Measurements from ENCODE around the gene FANCE. TPM values are rescaled to one million over a fixed set of nuclear protein-coding genes. Genes with fewer than 3 reads are reported as not detected.
A peak's percentile ranks its signal among the peaks of the same experiment; 100 is the strongest.

Gene FANCE, protein sequence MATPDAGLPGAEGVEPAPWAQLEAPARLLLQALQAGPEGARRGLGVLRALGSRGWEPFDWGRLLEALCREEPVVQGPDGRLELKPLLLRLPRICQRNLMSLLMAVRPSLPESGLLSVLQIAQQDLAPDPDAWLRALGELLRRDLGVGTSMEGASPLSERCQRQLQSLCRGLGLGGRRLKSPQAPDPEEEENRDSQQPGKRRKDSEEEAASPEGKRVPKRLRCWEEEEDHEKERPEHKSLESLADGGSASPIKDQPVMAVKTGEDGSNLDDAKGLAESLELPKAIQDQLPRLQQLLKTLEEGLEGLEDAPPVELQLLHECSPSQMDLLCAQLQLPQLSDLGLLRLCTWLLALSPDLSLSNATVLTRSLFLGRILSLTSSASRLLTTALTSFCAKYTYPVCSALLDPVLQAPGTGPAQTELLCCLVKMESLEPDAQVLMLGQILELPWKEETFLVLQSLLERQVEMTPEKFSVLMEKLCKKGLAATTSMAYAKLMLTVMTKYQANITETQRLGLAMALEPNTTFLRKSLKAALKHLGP
- total RNA-seq (2014; rRNA removed; shearing (Covaris generic)) = 16.3 and 20.2 TPM in 2 replicates

- no peaks in the 10 kb centered on the region for H3K27me3 ChIP-seq (replicated peaks)
- peak within 1 kb of the TSS; percentile 44; the same call in 1 of the 2 replicates for H3K27ac ChIP-seq
These were observed at the start of gene FANCE for GRCh38 chr6:35452183-35453090. FANCE (plus strand) TSS chr6:35452338; CDS start chr6:35452546, 208 bp downstream.

GRCh38 chr6:35402856-35403191, 49.3 kb upstream of the FANCE start:
- H3K27me3 ChIP-seq (replicated peaks) = no peaks in the 10 kb centered on the region
- no peak overlapping the region for H3K4me3 ChIP-seq
- H3K36me3 ChIP-seq = peaks cover 11% of the 10 kb centered on the region
- no peaks in the 10 kb centered on the region for H3K9me3 ChIP-seq (replicated peaks)
- no peak overlapping the region for H3K27ac ChIP-seq
- DNase-seq (ENCODE audit: low read depth in 1 of 2, low spot score in 2 of 2) = no peak
- peaks cover under 1% of the 10 kb centered on the region; the same call in 1 of the 2 replicates for H3K4me1 ChIP-seq (replicated peaks)

More at GRCh38 chr6:35452183-35453090, at the start of gene FANCE:
- Histone ChIP-seq H3K9me3 (replicated peaks) (no peaks in the 10 kb centered on the region), H3K4me1 (replicated peaks) (peaks cover 18% of the 10 kb centered on the region), H3K36me3 (peaks cover 27% of the 10 kb centered on the region), H3K4me3 (peak within 1 kb of the TSS; percentile 75)
- peak; percentile 95 for DNase-seq (ENCODE audit: low read depth in 1 of 2, low spot score in 2 of 2)

- no peak for DNase-seq (ENCODE audit: low read depth in 1 of 2, low spot score in 2 of 2)
- no peaks in the 10 kb centered on the region for H3K27me3 ChIP-seq (replicated peaks)
- no peak overlapping the region for H3K4me3 ChIP-seq
- peaks cover 4% of the 10 kb centered on the region for H3K36me3 ChIP-seq
- no peaks in the 10 kb centered on the region for H3K4me1 ChIP-seq (replicated peaks)
- H3K27ac ChIP-seq = no peak overlapping the region
- H3K9me3 ChIP-seq (replicated peaks) = no peaks in the 10 kb centered on the region
These were observed 48.3 kb upstream of the FANCE start for GRCh38 chr6:35403544-35404442.

DNA sequence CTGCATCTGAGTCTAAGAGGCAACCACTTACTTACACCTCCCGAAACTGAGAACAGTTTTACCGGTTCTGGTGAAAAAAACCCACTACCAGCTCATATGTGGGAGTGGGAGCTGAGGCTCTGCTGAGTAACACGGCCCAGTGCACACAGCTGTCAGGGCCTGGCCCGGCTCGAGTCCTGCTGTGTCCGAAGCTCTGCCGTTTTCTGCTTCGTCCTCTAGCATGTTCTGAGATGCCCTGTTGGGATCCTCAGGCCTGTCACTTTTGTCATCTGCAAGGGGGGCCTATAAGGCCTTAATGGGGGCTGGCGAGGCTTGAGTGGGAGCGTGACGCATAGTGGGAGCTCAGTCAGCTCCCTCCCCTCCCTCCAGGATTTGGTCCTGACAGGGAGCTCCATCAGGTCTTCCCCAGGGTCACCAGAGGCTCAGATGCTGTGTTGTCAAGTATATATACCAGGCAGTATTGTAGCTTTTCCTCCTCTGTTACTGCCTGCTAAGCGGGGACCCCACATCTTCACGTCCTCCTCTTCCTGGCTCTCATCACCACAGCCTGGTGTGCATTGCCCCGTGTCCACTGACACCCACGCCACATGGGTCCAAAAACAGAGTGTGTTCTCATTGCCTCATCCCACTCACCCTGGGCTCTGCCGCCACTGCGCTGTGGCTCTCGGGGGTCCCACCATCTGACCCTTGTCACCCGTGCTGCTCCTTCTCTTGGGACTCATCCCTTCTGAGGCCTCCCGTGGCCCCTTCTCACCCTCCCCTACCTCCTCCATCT, 45.2 kb upstream of the FANCE start:
- Histone ChIP-seq H3K4me3 (no peak overlapping the region), H3K27ac (no peak overlapping the region), H3K27me3 (replicated peaks) (no peaks in the 10 kb centered on the region), H3K36me3 (peaks cover 20% of the 10 kb centered on the region), H3K4me1 (replicated peaks) (no peaks in the 10 kb centered on the region), H3K9me3 (replicated peaks) (no peaks in the 10 kb centered on the region)
- DNase-seq (ENCODE audit: low read depth in 1 of 2, low spot score in 2 of 2) = no peak

DNA sequence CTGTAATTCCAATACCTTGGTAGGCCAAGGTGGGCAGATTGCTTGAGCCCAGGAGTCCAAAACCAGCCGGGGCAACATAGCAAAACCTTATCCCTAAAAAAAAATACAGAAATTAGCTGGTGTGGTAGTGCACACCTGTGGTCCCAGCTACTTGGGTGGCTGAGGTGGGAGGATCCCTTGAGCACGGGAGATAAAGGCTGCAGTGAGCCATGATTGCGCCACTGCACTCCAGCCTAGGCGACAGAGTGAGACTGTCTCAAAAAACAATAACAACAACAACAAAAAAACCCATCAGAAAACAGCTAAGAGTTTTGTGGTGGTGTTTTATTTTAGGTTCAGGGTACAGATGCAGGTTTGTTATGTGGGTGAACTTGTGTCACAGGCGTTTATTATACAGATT, 42.9 kb upstream of the FANCE start:
- H3K27ac ChIP-seq = no peak overlapping the region
- peaks cover 40% of the 10 kb centered on the region for H3K36me3 ChIP-seq
- H3K4me3 ChIP-seq = no peak overlapping the region
- DNase-seq (ENCODE audit: low read depth in 1 of 2, low spot score in 2 of 2) = no peak
- H3K9me3 ChIP-seq (replicated peaks) = no peaks in the 10 kb centered on the region
- H3K4me1 ChIP-seq (replicated peaks) = no peaks in the 10 kb centered on the region
- no peaks in the 10 kb centered on the region for H3K27me3 ChIP-seq (replicated peaks)

GRCh38 chr6:35410131-35410530, 42.0 kb upstream of the FANCE start:
- peaks cover 45% of the 10 kb centered on the region for H3K36me3 ChIP-seq
- H3K4me3 ChIP-seq = no peak overlapping the region
- peaks cover 4% of the 10 kb centered on the region for H3K4me1 ChIP-seq (replicated peaks)
- no peak overlapping the region for H3K27ac ChIP-seq
- H3K27me3 ChIP-seq (replicated peaks) = no peaks in the 10 kb centered on the region
- no peak for DNase-seq (ENCODE audit: low read depth in 1 of 2, low spot score in 2 of 2)
- H3K9me3 ChIP-seq (replicated peaks) = no peaks in the 10 kb centered on the region

DNA sequence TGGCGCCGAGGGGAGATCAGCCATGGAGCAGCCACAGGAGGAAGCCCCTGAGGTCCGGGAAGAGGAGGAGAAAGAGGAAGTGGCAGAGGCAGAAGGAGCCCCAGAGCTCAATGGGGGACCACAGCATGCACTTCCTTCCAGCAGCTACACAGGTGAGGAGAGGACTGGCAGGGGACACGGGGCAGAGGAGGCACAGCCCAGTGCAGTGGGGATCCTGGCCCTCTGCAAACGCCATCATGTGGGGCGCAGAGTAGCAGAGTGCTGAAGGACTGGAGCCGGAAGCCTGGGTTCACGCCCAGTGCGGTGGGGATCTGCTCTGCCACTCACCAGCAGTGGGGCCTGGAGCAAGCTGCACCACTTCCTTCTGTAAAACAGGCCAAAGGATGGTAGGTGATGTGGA, 41.1 kb upstream of the FANCE start:
- peaks cover 53% of the 10 kb centered on the region for H3K36me3 ChIP-seq
- no peak for DNase-seq (ENCODE audit: low read depth in 1 of 2, low spot score in 2 of 2)
- no peaks in the 10 kb centered on the region for H3K27me3 ChIP-seq (replicated peaks)
- peaks cover 8% of the 10 kb centered on the region for H3K4me1 ChIP-seq (replicated peaks)
- H3K4me3 ChIP-seq = no peak overlapping the region
- no peaks in the 10 kb centered on the region for H3K9me3 ChIP-seq (replicated peaks)
- H3K27ac ChIP-seq = no peak overlapping the region

- H3K4me3 ChIP-seq = no peak overlapping the region
- H3K4me1 ChIP-seq (replicated peaks) = peaks cover 8% of the 10 kb centered on the region
- H3K27me3 ChIP-seq (replicated peaks) = no peaks in the 10 kb centered on the region
- no peaks in the 10 kb centered on the region for H3K9me3 ChIP-seq (replicated peaks)
- no peak overlapping the region for H3K27ac ChIP-seq
- DNase-seq (ENCODE audit: low read depth in 1 of 2, low spot score in 2 of 2) = no peak
- H3K36me3 ChIP-seq = peaks cover 62% of the 10 kb centered on the region
These were observed 40.0 kb upstream of the FANCE start for GRCh38 chr6:35412102-35412501.

DNA sequence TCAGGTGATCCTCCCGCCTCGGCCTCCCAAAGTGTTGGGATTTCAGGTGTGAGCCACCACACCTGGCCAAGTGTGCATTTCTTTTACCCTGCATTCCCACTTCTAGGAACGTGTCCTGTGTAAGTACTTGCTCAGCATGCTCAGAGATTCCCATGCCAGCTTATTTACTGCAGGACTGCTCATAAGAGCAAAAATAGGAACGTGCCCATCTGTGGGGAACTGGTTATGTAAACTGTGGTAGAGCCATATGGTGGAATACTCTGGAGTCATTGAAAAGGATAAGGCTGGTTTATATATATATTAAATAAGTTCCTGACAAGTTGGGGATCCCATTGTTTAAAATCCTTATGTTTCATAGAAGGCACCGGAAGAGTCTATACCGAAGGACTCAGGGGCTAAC, 38.2 kb upstream of the FANCE start:
- Histone ChIP-seq H3K4me1 (replicated peaks) (peaks cover 25% of the 10 kb centered on the region), H3K9me3 (replicated peaks) (no peaks in the 10 kb centered on the region), H3K36me3 (peaks cover 75% of the 10 kb centered on the region), H3K4me3 (no peak overlapping the region), H3K27me3 (replicated peaks) (no peaks in the 10 kb centered on the region), H3K27ac (no peak overlapping the region)
- no peak for DNase-seq (ENCODE audit: low read depth in 1 of 2, low spot score in 2 of 2)

DNA sequence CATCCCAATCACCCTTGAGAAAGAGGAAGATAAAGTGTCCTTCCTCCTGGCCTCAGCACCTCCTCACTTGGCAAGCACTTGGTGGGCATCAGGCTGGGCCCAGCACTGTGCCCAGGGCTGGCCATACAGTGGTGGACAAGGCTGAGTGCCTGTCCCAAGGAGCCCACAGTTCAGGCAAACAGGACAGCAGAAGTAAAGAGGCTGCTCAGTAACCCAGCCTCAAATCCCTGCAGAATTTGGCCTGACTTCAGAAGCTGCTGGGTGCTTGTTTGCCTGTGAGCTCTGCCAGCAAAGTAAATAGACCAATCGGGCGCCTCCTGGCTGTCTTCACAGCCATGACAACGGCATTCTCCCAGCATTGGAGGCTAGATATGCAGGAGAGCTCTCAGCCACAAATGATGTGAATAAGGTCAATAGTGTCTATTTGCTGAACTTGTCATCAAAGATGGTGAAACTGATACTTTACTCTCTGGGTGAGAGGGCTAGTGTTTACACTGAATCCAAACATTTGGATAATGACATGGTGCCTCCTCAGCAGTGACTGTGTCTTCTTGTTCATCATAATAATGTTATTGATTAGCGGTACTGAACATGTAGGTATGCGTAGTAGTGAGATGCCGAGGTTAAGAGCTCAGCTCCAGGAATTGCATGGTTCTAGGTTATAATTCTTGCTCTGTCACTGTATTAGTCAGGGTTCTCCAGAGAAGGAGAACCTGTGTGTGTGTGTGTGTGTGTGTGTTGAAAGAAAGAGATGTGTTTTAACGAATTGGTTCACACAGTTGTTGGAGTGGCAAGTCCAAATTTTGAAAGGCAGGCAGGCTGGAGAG, 36.9 kb upstream of the FANCE start:
- Histone ChIP-seq H3K9me3 (replicated peaks) (no peaks in the 10 kb centered on the region), H3K27me3 (replicated peaks) (no peaks in the 10 kb centered on the region), H3K4me3 (no peak overlapping the region), H3K27ac (no peak overlapping the region), H3K36me3 (peaks cover 82% of the 10 kb centered on the region), H3K4me1 (replicated peaks) (peaks cover 38% of the 10 kb centered on the region)
- peak; percentile 63 to 74 for DNase-seq (ENCODE audit: low read depth in 1 of 2, low spot score in 2 of 2)

DNA sequence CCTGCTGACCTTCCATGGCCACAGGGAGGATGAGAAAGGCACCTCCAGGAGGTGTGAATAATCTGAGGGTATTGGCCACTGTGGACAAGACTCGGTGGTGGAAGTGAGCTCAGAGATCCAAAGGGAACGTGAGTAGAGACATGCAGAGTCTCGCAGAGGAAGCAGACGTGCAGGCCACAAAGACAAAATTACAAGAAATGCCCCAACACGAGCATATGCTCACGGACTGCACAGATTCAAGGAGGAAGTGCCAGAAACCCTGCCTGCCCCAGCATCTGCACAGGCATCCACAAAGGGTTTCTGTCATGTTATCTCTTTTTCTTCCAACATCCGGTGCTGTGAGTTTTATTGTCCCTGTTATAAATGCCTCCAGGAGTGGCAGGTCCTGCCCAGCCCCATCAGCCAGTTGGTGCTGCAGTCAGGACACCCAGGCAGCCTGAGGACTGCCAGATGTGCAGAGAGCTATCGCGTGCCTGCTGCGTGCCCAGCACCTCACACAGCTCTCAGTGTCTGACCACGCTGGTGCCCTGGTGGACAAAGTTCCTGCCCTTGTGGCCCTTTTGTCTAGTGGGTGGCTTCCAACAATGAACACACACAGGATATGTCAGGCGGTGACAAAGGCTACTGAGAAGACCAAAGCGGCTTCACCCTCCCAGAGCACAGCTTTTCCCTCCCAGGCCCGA, 34.0 kb upstream of the FANCE start:
- H3K27ac ChIP-seq = peak overlapping the region; percentile 48
- H3K4me1 ChIP-seq (replicated peaks) = peaks cover 39% of the 10 kb centered on the region
- peaks cover 66% of the 10 kb centered on the region for H3K36me3 ChIP-seq
- H3K27me3 ChIP-seq (replicated peaks) = no peaks in the 10 kb centered on the region
- DNase-seq (ENCODE audit: low read depth in 1 of 2, low spot score in 2 of 2) = peak; percentile 63 to 77
- no peak overlapping the region for H3K4me3 ChIP-seq
- no peaks in the 10 kb centered on the region for H3K9me3 ChIP-seq (replicated peaks)
